Duodenal mucosa (tissue), 2 donors: Measurements from ENCODE around the gene TMEM238L.

Experiments
- H3K27ac ChIP-seq: one replicate; pipeline ENCODE4 v1.7.0; 2013; ENCODE audit warnings: low read depth, low read length
- H3K27me3 ChIP-seq, 2 donors: one replicate each; pipeline ENCODE4 v1.7.0; 2013; ENCODE audit warnings: low read length in 2 of 2, control low read depth in 1 of 2; ENCODE audit not compliant: insufficient read depth in 2 of 2, control insufficient read depth in 1 of 2
- H3K36me3 ChIP-seq, 2 donors: one replicate each; pipeline ENCODE4 v1.7.0; 2013; ENCODE audit warnings: low read length in 2 of 2, control low read depth in 1 of 2; ENCODE audit not compliant: insufficient read depth in 2 of 2, control insufficient read depth in 1 of 2
- H3K4me1 ChIP-seq, 2 donors: one replicate each; pipeline ENCODE4 v1.7.0; 2013; ENCODE audit warnings: low read length in 2 of 2, control low read depth in 1 of 2; ENCODE audit not compliant: insufficient read depth in 2 of 2, control insufficient read depth in 1 of 2
- H3K4me3 ChIP-seq, 2 donors: one replicate each; pipeline ENCODE4 v1.7.0; 2013; ENCODE audit warnings: low read length in 2 of 2, low read depth in 1 of 2
- H3K9ac ChIP-seq, 2 donors: one replicate each; pipeline ENCODE4 v1.7.0; 2013; ENCODE audit warnings: low read length in 2 of 2, low read depth in 1 of 2
- H3K9me3 ChIP-seq, 2 donors: one replicate each; pipeline ENCODE4 v1.7.0; 2013; ENCODE audit warnings: low read length in 2 of 2, control low read depth in 1 of 2; ENCODE audit not compliant: control insufficient read depth in 1 of 2

Gene TMEM238L

DNA sequence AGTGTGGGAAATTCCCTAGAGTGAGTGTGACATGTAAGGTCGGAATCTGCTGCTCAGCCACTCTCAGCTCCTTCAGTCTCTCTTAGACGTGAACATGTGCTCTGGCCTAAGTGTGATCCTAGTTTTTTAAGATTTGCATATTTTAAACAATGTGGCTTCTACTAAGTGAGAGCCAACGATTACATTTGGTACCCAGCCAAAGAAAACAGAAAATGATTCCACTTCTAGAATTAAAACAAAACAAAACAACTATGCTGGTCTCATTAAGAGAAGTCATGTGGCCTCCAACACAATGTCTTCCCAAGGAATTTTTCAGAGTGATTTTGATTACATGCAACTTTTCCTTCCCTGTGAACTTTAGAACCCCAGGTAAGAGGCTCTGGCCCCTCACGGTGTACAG, 10.1 kb downstream of the TMEM238L start:
- Histone ChIP-seq H3K27ac (no peak overlapping the region), H3K4me1 (peaks cover 44 to 64% of the 10 kb centered on the region in 2 donors), H3K27me3 (no peaks in the 10 kb centered on the region), H3K36me3 (peaks cover 21 to 32% of the 10 kb centered on the region in 2 donors), H3K4me3 (no peak overlapping the region), H3K9ac (no peak overlapping the region), H3K9me3 (no peaks in the 10 kb centered on the region)

DNA sequence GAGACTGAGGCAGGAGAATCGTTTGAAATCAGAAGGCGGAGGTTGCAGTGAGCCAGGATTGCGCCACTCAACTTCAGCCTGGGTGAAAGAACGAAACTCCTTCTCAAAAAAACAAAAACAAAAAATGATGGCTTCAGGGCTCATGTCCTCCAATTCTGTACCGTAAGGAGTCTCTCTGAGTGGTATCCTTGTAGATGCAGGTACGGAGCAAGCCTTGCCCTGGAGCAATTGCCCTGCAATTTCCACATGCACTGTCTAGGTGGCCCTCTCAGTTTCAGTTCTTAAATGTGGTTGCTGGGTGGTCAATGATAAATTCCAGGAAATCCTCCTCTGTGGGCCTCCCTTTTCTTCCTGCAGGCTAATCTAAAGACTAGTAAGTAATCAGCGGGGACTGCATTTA, 10.6 kb downstream of the TMEM238L start:
- H3K9me3 ChIP-seq: no peaks in the 10 kb centered on the region
- no peak overlapping the region for H3K27ac ChIP-seq
- H3K4me1 ChIP-seq: peaks cover 39 to 59% of the 10 kb centered on the region in 2 donors
- H3K27me3 ChIP-seq: no peaks in the 10 kb centered on the region
- H3K36me3 ChIP-seq: peaks cover 21 to 32% of the 10 kb centered on the region in 2 donors
- H3K4me3 ChIP-seq: no peak overlapping the region
- no peak overlapping the region for H3K9ac ChIP-seq

DNA sequence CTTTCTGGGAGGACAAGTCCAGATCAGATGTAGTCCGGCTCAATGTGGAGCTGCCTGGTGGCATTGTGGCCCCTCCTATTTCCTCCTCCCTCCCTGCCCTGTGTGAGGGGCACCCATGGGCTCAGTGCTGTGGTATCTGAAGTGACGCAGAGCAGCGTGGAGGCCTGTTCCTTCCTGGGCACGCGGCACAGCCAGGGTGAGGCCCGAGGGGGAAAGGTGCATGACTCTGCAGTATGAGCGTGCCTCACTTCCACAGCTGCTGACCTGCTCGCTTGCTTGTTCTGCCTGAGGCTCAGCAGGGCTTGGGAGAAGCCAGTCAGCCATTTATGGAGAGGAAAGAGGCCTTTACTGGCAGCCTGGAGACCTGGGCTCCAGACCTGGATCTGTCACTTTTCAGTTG, 11.7 kb downstream of the TMEM238L start:
- Histone ChIP-seq H3K36me3 (peaks cover 21 to 32% of the 10 kb centered on the region in 2 donors), H3K9ac (peak overlapping the region; percentile 13 to 20), H3K27ac (no peak overlapping the region), H3K4me3 (no peak overlapping the region), H3K9me3 (no peaks in the 10 kb centered on the region), H3K27me3 (no peaks in the 10 kb centered on the region), H3K4me1 (peaks cover 41 to 59% of the 10 kb centered on the region in 2 donors)

DNA sequence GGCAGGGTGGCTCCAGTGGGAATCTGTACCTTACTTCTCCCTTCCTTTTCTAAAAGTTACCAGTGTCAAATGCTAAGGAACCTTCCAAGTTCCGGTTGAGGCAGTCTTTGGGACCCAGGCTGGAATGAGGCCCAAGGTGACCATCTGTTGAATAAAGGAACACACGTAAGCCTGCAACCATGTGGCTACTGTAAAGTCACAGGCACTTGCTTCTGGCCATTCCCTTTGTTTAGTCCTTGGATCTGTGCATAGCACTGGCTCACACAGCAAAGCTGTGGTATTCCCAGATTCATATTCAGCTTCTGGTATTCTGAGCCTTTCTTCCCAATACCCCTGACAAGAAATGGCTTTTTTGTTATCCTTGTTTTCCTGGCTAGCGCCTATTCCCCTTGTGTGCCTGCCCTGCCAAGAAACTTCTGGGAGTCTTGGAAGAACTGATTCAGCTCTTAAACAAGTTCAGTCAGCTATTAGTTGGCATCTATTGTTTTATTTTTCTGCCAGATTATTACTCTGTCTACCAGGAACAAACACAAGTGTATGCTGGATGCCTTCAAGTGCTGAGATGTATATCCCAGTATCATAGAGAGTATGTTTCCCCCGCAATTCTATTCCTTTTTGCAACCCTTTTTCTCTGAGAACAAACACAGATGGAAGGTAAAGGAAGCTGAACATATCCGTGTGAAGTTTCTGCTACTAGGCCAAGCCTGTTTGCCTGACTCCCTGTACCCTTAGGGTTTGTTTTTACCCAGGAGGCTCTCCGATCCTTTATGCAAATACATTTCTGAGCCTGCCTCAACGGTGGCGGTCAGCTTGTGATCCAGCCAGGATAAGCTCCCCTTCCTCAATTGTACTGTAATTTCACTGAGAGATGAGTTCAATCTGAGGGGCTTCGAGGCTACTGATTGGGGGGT, 13.2 kb downstream of the TMEM238L start:
- Histone ChIP-seq H3K9ac (no peak overlapping the region), H3K27ac (no peak overlapping the region), H3K4me1 (peaks cover 44 to 54% of the 10 kb centered on the region in 2 donors)

DNA sequence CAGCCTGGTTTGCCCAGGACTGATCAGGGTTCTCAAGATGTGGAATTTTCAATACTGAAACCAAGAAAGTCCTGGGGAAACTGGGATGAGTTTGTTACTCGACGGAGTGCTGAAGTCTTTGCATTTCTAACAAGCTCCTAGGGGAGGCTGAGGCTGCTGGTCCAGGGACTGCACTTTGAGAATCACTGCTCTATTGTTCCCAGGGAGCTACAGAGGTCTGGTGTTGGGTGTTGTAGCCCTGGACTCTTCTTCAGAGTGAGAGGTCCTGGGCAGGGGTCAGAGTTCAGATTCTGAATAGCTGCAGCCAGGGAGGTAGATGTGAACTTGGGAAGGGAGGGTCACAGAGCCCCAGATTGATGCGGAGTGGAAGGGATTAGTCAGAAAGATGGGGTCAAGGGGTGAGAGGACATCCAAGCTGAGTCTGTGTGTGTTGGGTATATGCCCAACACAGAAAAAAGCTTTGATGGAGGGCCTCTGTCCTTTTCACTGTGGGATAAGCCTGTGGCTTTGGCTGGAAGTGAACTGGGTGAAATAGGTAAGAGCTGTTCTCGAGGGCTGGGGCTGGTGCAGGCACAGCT, 14.1 kb downstream of the TMEM238L start:
- H3K9me3 ChIP-seq: no peaks in the 10 kb centered on the region
- peaks cover 2 to 11% of the 10 kb centered on the region in 2 donors for H3K36me3 ChIP-seq
- H3K27ac ChIP-seq: no peak overlapping the region
- no peaks in the 10 kb centered on the region for H3K27me3 ChIP-seq
- H3K9ac ChIP-seq: no peak overlapping the region
- peaks cover 47 to 56% of the 10 kb centered on the region in 2 donors for H3K4me1 ChIP-seq
- no peak overlapping the region for H3K4me3 ChIP-seq

More for the DNA sequence above, 13.2 kb downstream of the TMEM238L start:
- Histone ChIP-seq H3K4me3 (no peak overlapping the region), H3K27me3 (no peaks in the 10 kb centered on the region), H3K36me3 (peaks cover 12 to 21% of the 10 kb centered on the region in 2 donors), H3K9me3 (no peaks in the 10 kb centered on the region)

DNA sequence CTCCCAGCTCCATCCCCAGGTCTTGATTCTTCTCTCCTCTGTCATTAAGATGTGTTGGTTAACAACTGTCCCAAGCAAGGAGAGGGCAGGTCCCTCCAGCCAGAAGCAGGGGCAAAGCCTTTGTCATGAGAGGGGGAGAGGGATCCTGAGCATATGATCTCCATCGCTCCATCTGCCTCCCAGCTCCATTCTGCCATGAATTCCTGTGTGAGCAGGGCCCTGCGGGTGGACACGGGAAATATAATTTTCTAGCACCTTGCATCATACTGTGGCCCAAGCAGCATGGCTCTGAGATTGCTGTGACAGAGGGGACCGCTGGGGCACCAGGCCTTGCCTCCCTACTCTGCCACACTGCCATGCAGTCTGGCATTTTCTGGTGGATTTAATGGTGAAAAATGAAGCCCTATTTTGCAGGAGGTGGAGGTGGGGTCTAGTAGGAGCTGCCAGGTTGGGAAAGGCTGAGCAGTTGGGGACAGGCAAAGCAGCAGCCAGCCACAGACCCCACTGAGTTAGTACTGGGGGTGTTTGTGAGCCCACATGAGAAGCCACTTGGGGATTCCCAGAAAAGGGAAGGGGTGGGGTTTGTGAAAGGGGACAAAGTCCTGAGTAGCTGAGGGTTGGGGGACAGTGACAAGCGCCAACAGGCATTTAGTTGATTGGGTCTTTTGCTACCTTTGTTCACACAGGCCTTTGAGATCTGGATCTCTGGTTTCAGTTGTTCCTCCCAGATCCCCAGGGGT, 16.4 kb downstream of the TMEM238L start:
- Histone ChIP-seq H3K36me3 (no peaks in the 10 kb centered on the region), H3K9me3 (no peaks in the 10 kb centered on the region), H3K27ac (no peak overlapping the region), H3K27me3 (no peaks in the 10 kb centered on the region), H3K4me1 (peaks cover 46 to 53% of the 10 kb centered on the region in 2 donors), H3K9ac (no peak overlapping the region), H3K4me3 (no peak overlapping the region)

DNA sequence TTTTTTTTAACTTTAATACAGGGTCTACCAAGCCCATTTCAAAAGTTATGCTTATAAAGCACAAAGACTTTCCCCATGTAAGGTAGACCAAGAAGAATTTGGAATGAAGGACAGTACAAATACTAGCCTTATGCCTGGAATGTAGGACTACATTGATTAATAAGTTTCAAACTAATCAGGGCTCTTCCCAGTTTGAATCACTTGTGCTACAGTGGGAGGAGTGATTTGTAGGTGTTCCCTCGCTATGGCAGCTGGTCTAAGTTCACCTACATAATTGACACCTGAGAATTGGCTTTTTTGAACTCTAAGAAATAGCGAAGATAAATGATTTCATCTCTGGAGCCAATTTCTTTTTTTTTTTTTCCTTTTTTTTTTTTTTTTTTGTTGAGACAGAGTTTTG, 18.6 kb downstream of the TMEM238L start:
- H3K4me3 ChIP-seq: no peak overlapping the region
- H3K9me3 ChIP-seq: no peaks in the 10 kb centered on the region
- peaks cover 35% of the 10 kb centered on the region in 2 donors for H3K4me1 ChIP-seq
- H3K27ac ChIP-seq: peak overlapping the region; percentile 15
- no peaks in the 10 kb centered on the region for H3K27me3 ChIP-seq
- H3K36me3 ChIP-seq: no peaks in the 10 kb centered on the region
- H3K9ac ChIP-seq: no peak overlapping the region

DNA sequence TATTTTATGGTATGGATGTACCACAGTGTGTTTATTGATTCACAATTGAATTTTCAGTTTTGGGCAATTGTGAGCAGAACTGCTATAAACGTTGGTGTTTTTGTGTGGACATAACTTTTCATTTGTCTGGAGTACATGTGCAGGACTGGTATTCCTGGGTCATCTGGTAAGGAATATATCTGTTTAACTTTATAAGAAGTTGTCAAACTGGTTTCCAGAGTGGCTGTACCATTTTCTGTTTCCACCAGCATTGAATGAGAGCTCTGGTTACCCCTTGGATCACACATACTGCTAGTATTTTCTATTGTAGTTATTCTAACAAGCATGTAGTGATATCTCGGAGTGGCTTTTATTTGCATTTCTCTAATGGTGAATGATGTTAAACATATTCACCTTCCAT, 24.3 kb downstream of the TMEM238L start:
- Histone ChIP-seq H3K9ac (no peak overlapping the region), H3K9me3 (no peaks in the 10 kb centered on the region), H3K27me3 (no peaks in the 10 kb centered on the region), H3K4me3 (no peak overlapping the region), H3K36me3 (no peaks in the 10 kb centered on the region), H3K27ac (no peak overlapping the region), H3K4me1 (peaks cover 7 to 22% of the 10 kb centered on the region in 2 donors)

DNA sequence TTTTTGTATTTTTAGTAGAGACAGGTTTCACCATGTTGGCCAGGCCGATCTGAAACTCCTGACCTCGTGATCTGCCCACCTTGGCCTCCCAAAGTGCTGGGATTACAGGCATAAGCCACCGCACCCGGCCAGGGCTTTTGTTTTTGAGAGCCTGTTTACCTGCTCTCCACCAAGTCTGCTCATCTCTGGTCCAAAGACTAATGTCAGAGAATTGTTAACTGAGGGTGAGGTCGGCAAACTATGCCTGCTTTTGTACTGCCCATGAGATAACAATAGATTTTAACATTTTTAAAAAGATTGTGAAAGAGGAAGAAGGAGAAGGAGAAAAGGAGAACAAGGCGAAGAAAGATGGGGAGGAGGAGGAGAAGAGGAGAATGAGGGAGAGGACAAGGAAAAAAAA, 26.0 kb downstream of the TMEM238L start:
- peaks cover 5 to 21% of the 10 kb centered on the region in 2 donors for H3K4me1 ChIP-seq
- H3K4me3 ChIP-seq: no peak overlapping the region
- no peak overlapping the region for H3K27ac ChIP-seq
- H3K27me3 ChIP-seq: no peaks in the 10 kb centered on the region
- H3K9me3 ChIP-seq: no peaks in the 10 kb centered on the region
- no peaks in the 10 kb centered on the region for H3K36me3 ChIP-seq
- H3K9ac ChIP-seq: no peak overlapping the region
